Colonic mucosa (tissue), 4 donors: ENCODE results near the gene HDAC9. TPM values are rescaled to one million over a fixed set of nuclear protein-coding genes. Genes with fewer than 3 reads are reported as not detected.

Experiments used
- DNase-seq: peaks from one replicate; pipeline ENCODE4 v3.0.0-alpha.2; 2020
- H3K27ac ChIP-seq: fragments of 200-600 bp; one replicate; pipeline ENCODE4 v1.8.0; 2021
- H3K27me3 ChIP-seq: fragments of 200-600 bp; one replicate; pipeline ENCODE4 v1.8.0; 2021
- H3K36me3 ChIP-seq: fragments of 200-600 bp; one replicate; pipeline ENCODE4 v1.8.0; 2021
- H3K4me1 ChIP-seq: fragments of 200-600 bp; one replicate; pipeline ENCODE4 v1.8.0; 2021; ENCODE audit warnings: mild to moderate bottlenecking
- H3K4me3 ChIP-seq: fragments of 200-600 bp; one replicate; pipeline ENCODE4 v1.8.0; 2021
- H3K9ac ChIP-seq, 2 donors: one replicate each; pipeline ENCODE4 v1.7.0; 2013; ENCODE audit warnings: control low read depth in 2 of 2, low read depth in 2 of 2, low read length in 2 of 2
- H3K9me3 ChIP-seq: fragments of 200-600 bp; one replicate; pipeline ENCODE4 v1.8.0; 2021
- intact Hi-C: fragments of 100-400 bp; cut with DNase I; formaldehyde crosslinking; loops from one replicate; pipeline ENCODE4 v1.14.1; 2022
- total RNA-seq, 2 donors: library from RNA; stranded (reverse); fragmentation: NEBNext Ultra II Directional in 1 of 2; extraction: Animal tissue kit (Norgen Biotek cat#: 25700) in 1 of 2; gene quantifications; one replicate each; pipeline ENCODE4 v1.2.1, GENCODE V29; 2021
- TF ChIP-seq, protein P1 (sequence below): fragments of 200-600 bp; IDR thresholded peaks from one replicate; pipeline ENCODE4 v1.8.0; 2022; ENCODE audit warnings: antibody characterized with exemption, mild to moderate bottlenecking
- donor health status: healthy.
- donor health status: DM: no; HTN: no; CAD: no.
- donor health status: DM: no; HTN: no; CAD: no.

HDAC9 gene
- total RNA-seq, 2 donors from 2014 or later: 2.6 to 8.7 TPM

DNA sequence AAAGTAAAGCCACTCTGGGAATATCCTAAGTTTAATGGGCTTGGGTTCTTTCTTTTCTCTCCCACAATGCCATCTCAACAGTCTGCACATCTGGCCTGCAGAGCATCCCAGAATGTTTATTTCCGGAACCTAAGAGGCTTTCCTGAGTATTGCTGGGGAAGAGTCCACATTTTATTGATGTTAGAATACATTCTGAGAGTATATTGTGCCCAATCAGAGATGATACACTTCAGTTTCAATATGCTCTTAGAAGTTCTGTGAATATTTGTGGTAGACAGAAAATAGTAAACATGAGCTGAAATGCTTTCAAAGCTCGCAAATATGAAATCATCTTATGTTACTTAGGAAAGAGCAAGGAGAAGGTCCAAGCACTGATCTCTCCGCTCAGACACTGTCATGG is 421.3 kb downstream of the HDAC9 start:
- intact Hi-C loops: no loop called here
- no peaks in the 10 kb centered on the region for H3K36me3 ChIP-seq
- TF ChIP-seq, protein P1, sequence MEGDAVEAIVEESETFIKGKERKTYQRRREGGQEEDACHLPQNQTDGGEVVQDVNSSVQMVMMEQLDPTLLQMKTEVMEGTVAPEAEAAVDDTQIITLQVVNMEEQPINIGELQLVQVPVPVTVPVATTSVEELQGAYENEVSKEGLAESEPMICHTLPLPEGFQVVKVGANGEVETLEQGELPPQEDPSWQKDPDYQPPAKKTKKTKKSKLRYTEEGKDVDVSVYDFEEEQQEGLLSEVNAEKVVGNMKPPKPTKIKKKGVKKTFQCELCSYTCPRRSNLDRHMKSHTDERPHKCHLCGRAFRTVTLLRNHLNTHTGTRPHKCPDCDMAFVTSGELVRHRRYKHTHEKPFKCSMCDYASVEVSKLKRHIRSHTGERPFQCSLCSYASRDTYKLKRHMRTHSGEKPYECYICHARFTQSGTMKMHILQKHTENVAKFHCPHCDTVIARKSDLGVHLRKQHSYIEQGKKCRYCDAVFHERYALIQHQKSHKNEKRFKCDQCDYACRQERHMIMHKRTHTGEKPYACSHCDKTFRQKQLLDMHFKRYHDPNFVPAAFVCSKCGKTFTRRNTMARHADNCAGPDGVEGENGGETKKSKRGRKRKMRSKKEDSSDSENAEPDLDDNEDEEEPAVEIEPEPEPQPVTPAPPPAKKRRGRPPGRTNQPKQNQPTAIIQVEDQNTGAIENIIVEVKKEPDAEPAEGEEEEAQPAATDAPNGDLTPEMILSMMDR: no peak
- no peaks in the 10 kb centered on the region for H3K27me3 ChIP-seq
- H3K4me3 ChIP-seq: no peak overlapping the region
- DNase-seq: no peak
- H3K9ac ChIP-seq: no peak overlapping the region
- H3K27ac ChIP-seq: no peak overlapping the region
- no peaks in the 10 kb centered on the region for H3K4me1 ChIP-seq
- H3K9me3 ChIP-seq: no peaks in the 10 kb centered on the region

DNA sequence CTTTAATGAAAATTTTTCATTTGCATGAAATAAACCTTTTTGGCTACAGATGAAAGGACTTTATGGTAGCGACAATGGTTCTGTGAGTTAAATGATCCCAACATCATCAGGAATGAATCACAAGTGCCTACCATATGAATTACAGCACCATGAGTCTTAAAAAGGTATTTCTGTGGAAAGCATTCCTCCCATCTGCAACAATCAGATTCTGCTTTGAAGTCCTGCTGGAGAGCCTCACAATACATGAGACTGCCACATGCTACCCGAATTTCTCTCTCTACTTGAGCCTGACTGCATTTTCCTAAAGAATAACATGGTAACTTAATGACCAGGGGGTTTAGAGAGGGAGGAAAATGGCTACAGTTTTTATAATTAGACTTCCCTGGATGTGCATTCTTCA is 431.6 kb downstream of the HDAC9 start:
- H3K27me3 ChIP-seq: no peaks in the 10 kb centered on the region
- intact Hi-C loops: no loop called here
- H3K9ac ChIP-seq: no peak overlapping the region
- H3K4me1 ChIP-seq: no peaks in the 10 kb centered on the region
- no peak for DNase-seq
- H3K36me3 ChIP-seq: no peaks in the 10 kb centered on the region
- H3K9me3 ChIP-seq: no peaks in the 10 kb centered on the region
- no peak overlapping the region for H3K4me3 ChIP-seq
- no peak overlapping the region for H3K27ac ChIP-seq
- TF ChIP-seq, protein P1: no peak

DNA sequence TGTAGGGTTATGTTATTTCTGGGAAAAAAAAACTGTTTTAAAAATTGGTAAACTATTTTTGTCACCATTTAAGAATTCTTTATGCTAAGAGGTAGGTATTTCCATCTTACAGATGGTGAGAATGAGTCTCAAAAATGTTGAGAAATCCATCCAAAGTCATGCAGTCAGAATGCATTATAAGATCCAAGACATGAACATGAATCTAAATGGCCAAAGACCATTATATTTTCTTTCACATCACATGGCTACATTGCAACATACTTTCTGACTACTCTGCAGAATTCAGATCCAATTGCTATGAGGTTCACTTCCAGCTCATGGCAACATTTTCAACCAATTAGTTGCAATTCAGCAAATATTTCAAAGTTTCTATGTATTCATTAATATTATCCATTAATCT is 440.7 kb downstream of the HDAC9 start:
- Histone ChIP-seq H3K27me3 (no peaks in the 10 kb centered on the region), H3K4me1 (no peaks in the 10 kb centered on the region), H3K4me3 (no peak overlapping the region), H3K27ac (no peak overlapping the region), H3K36me3 (no peaks in the 10 kb centered on the region), H3K9ac (no peak overlapping the region), H3K9me3 (no peaks in the 10 kb centered on the region)
- TF ChIP-seq, protein P1: no peak
- no peak for DNase-seq
- intact Hi-C loops: no loop called here

DNA sequence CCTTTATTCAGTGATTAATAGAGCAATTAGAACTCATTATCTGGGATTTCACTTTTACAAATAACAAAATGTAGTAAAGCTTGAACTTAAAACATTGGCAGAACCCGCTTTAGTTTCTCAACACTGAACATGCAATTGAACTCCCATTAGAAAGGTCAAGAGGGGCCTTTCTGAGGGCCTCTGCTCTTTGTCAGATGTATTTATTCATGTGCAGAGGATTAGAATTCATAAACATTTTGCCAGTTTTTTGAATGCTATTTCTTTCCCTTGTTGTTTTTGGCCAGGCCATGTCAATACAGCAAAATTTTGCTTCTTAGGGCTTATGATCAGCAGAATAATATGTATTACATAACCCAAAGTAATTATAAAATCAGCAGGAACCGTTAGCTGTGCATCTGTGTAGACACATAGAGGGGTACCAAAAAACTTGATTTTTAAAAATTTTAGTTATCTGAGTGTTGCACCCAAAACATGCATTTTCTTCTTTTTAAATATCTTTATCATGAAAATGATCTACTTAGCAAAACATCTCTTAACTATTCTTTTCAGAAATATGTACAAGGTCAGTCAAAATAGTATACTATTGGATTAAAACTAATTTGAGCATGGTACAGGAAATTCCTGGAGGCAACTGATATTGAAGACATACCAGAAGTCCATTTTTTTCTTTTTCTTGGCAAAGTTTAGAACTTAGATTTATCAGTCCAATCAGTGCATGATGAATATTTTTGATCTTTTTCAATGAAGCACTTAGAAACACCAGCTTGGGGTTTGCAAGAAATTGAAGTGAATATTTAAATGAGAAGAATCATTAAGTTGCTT is 444.4 kb downstream of the HDAC9 start:
- Histone ChIP-seq H3K36me3 (no peaks in the 10 kb centered on the region), H3K27ac (no peak overlapping the region), H3K4me3 (no peak overlapping the region), H3K27me3 (no peaks in the 10 kb centered on the region), H3K9ac (no peak overlapping the region), H3K9me3 (no peaks in the 10 kb centered on the region), H3K4me1 (no peaks in the 10 kb centered on the region)
- intact Hi-C loops: no loop called here
- no peak for DNase-seq
- TF ChIP-seq, protein P1: no peak

DNA sequence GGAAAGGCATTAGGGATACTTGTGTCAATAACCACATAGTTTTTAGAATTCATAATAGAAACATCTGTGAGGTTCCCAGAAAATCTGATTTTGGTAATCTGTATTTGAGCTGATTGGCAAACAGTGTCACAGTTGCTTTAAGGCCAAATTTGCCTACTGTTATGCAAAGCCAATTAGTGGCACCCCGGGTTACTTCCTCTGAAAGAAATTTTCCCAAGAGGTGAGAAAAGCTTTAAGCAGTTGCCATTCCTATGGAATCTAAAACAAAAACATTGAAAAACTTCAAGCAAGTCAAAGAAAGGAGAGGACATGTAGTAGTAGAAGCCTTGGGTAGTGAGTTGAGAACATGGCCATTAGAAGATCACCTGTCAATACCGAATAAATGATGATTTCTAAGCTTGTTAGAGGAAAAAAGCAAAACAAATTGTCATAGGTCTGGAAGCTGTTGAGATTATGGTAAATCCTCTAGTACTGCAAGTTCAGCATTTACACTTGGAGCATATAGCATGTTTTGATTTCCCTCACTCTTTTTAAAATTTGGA is 445.1 kb downstream of the HDAC9 start:
- Histone ChIP-seq H3K27ac (no peak overlapping the region), H3K9me3 (no peaks in the 10 kb centered on the region), H3K4me1 (no peaks in the 10 kb centered on the region), H3K27me3 (no peaks in the 10 kb centered on the region), H3K4me3 (no peak overlapping the region), H3K36me3 (no peaks in the 10 kb centered on the region), H3K9ac (no peak overlapping the region)
- intact Hi-C loops: no loop called here
- TF ChIP-seq, protein P1: no peak
- no peak for DNase-seq
